ENCODE data around the gene KCTD3. TPM values are rescaled to one million over a fixed set of nuclear protein-coding genes. Genes with fewer than 3 reads are reported as not detected.
A peak's percentile ranks its signal among the peaks of the same experiment; 100 is the strongest.

The KCTD3 gene
- total and polyA plus RNA-seq, 10 of the 15 experiments (the other 5 are each of a cell fraction or from before 2014, with no cell fraction given): 3.6 to 19.8 (median 10.7) TPM

DNA sequence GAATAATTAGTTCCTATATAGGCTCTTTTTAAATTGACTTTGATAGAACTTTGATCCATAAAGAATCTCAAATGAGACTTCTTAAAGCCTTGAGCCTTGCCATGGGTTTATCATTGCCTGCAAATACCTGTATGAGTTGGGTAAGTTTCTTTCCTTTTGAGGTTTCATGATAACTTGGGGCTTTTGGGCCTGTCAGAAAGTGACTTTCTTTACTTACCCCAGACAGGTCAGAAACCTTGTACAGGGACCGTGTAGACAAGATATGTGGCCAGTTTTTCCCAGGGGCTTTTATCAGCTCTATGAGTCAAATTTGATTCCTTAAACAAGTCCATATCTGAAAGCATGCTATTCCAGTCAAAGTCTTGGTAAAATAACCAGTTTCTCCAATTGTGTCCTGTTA is 17.3 kb downstream of the KCTD3 start (continued):
- TF ChIP-seq SKIL (IDR thresholded peaks at IDR 0.05; ENCODE audit: low read depth, poor library complexity, severe bottlenecking) (peak; percentile 47), BACH1 (IDR thresholded peaks at IDR 0.05; ENCODE audit: borderline replicate concordance) (no peak), MYC (IDR thresholded peaks at IDR 0.05; ENCODE audit: insufficient read depth, insufficient read length, insufficient replicate concordance, low read length, severe bottlenecking) (no peak), SMARCA5 (IDR thresholded peaks at IDR 0.05) (no peak), PAX8 (IDR thresholded peaks at IDR 0.05) (no peak), WRNIP1 (IDR thresholded peaks at IDR 0.05; ENCODE audit: borderline replicate concordance, low read depth, low read length) (no peak), ESRRA (IDR thresholded peaks at IDR 0.05; ENCODE audit: low read length) (no peak), FOS (IDR thresholded peaks at IDR 0.05; ENCODE audit: borderline replicate concordance, extremely low read depth, insufficient read length) (no peak), MTA2 (IDR thresholded peaks at IDR 0.05; ENCODE audit: low read depth) (peak; percentile 32; the same call in 1 of the 2 replicates), ZNF274 (IDR thresholded peaks at IDR 0.05; ENCODE audit: insufficient read depth, insufficient read length) (no peak)

DNA sequence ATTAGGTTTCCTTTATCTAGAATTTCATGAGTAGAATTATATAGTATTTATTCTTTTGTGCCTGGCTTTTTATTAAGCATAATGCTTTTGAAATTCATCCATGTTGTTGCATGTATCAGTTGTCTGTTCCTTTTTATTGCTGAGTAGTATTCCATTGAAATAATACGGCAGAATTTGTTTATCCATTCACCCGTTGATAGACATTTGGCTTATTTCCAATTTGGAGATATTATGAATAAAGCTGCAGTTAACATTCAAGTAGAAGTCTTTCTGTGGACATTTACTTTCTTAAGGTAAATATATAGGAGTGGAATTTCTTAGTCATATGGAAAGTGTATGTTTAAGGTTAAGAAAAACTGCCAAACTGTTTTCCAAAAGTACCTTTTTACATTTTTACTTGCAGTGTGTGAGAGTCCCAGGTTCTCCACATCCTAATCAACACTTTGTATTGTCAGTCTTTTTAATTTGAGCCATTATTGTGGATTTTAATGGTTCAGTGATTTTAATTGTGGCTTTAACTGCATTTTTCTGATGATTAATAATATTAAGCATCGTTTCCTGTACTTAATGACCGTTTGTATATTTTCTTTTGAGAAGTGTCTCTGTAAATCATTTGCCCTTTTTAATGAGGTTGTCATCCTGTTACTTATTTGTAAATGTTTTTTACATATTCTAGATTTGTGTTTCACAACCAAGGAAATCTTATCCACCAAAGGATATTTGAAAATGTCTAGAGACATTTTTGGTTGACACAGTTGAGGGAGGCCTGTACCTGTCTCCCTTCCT is 22.7 kb downstream of the KCTD3 start:
- TF ChIP-seq ELK1 (IDR thresholded peaks at IDR 0.05; ENCODE audit: low read depth, low read length): no peak
- TF ChIP-seq KLF5 (IDR thresholded peaks at IDR 0.05; ENCODE audit: partially characterized antibody): no peak
- TF ChIP-seq, protein P1, sequence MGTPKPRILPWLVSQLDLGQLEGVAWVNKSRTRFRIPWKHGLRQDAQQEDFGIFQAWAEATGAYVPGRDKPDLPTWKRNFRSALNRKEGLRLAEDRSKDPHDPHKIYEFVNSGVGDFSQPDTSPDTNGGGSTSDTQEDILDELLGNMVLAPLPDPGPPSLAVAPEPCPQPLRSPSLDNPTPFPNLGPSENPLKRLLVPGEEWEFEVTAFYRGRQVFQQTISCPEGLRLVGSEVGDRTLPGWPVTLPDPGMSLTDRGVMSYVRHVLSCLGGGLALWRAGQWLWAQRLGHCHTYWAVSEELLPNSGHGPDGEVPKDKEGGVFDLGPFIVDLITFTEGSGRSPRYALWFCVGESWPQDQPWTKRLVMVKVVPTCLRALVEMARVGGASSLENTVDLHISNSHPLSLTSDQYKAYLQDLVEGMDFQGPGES (IDR thresholded peaks at IDR 0.05): no peak
- TF ChIP-seq DPF2 (IDR thresholded peaks at IDR 0.05): no peak
- TF ChIP-seq, protein P2, sequence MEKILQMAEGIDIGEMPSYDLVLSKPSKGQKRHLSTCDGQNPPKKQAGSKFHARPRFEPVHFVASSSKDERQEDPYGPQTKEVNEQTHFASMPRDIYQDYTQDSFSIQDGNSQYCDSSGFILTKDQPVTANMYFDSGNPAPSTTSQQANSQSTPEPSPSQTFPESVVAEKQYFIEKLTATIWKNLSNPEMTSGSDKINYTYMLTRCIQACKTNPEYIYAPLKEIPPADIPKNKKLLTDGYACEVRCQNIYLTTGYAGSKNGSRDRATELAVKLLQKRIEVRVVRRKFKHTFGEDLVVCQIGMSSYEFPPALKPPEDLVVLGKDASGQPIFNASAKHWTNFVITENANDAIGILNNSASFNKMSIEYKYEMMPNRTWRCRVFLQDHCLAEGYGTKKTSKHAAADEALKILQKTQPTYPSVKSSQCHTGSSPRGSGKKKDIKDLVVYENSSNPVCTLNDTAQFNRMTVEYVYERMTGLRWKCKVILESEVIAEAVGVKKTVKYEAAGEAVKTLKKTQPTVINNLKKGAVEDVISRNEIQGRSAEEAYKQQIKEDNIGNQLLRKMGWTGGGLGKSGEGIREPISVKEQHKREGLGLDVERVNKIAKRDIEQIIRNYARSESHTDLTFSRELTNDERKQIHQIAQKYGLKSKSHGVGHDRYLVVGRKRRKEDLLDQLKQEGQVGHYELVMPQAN (conservative IDR thresholded peaks at IDR 0.05): no peak
- intact Hi-C loops (cut with micrococcal nuclease; ENCODE audit: unreplicated experiment) (no loop called here), in situ Hi-C loops (cut with MboI) (no loop called here)
- Histone ChIP-seq H2AFZ (ENCODE audit: control insufficient read depth, low read depth, low read length) (no peak overlapping the region), H3K79me2 (ENCODE audit: control insufficient read depth, insufficient read depth, low read length) (no peaks in the 10 kb centered on the region), H4K20me1 (ENCODE audit: control insufficient read depth, insufficient read depth) (no peaks in the 10 kb centered on the region), H3K27me3 (replicated peaks in 1 of 2; ENCODE audit: control insufficient read depth in 2 of 2, insufficient read depth in 2 of 2, low read length in 1 of 2) (no peaks in the 10 kb centered on the region), H3K9ac (ENCODE audit: control insufficient read depth, insufficient read depth, low read length) (no peak overlapping the region), H3K27ac (ENCODE audit: control insufficient read depth, insufficient read depth) (no peak overlapping the region), H3K4me2 (ENCODE audit: control insufficient read depth, insufficient read depth) (no peak overlapping the region), H3K9me3 (replicated peaks; ENCODE audit: control insufficient read depth, insufficient read depth, low read length) (no peaks in the 10 kb centered on the region), H3K4me3 (no peak overlapping the region), H3K4me1 (ENCODE audit: control insufficient read depth, insufficient read depth, low read length) (no peaks in the 10 kb centered on the region), H3K36me3 (ENCODE audit: control insufficient read depth in 2 of 2, insufficient read depth in 2 of 2, low read length in 1 of 2) (no peaks in the 10 kb centered on the region)
- ChIA-PET RAD21 (ENCODE audit: unreplicated experiment) (no interaction called here), POLR2A (no interaction called here), SMC1A (ENCODE audit: uncharacterized antibody, unreplicated experiment) (interaction anchor here (0.9 to 3.1 kb wide), 3 partner anchors 10 to 17 kb away, joined by 3 to 13 read pairs (median 3); no protein-coding TSS in a partner anchor), CTCF (interaction anchor here (0.7 to 1.3 kb wide), 2 partner anchors 10 to 15 kb away, joined by 3 to 7 read pairs; no protein-coding TSS in a partner anchor)
- no peak for FAIRE-seq
- 67% methylated on average over 4 of the region's 4 CpGs for WGBS (ENCODE audit: insufficient coverage, insufficient replicate concordance, low lambda C conversion rate, missing lambda C conversion rate)
- DNase-seq (ENCODE audit: low read depth, low spot score): no peak
- no peak for ATAC-seq
- BruUV-seq (replicated peaks): no TSS peak
